GM13977 (cell line): ENCODE data around the gene SH3PXD2B.

Source experiments
- DNase-seq: peaks from one replicate; pipeline ENCODE4 v3.0.0; 2012; ENCODE audit warnings: low spot score
- CTCF ChIP-seq: IDR thresholded peaks from 2 replicates; pipeline ENCODE4 v1.5.1; 2012; ENCODE audit warnings: mild to moderate bottlenecking, control low read depth; ENCODE audit not compliant: insufficient read depth; ENCODE audit errors: extremely low read depth, missing control alignments
- in situ Hi-C: fragments of 300-500 bp; cut with MboI; formaldehyde crosslinking; loops from one replicate; pipeline ENCODE4 v1.12.0; 2022; ENCODE audit warnings: low sequenced_read_pairs, low pct_unique_long_range_greater_than_20kb, mixed read lengths, inconsistent platforms; ENCODE audit not compliant: unreplicated experiment

SH3PXD2B gene

GRCh38 chr5:172427202-172427601 lies 27.1 kb downstream of the SH3PXD2B start:
- in situ Hi-C loops = no loop called here
- TF ChIP-seq CTCF = no peak
- no peak for DNase-seq

- in situ Hi-C loops = no loop called here
- no peak for DNase-seq
- TF ChIP-seq CTCF = no peak
Measured at GRCh38 chr5:172426086-172426485, 28.2 kb downstream of the SH3PXD2B start.

GRCh38 chr5:172425402-172425801 lies 28.9 kb downstream of the SH3PXD2B start:
- no peak for DNase-seq
- TF ChIP-seq CTCF = no peak
- in situ Hi-C loops = no loop called here

DNA sequence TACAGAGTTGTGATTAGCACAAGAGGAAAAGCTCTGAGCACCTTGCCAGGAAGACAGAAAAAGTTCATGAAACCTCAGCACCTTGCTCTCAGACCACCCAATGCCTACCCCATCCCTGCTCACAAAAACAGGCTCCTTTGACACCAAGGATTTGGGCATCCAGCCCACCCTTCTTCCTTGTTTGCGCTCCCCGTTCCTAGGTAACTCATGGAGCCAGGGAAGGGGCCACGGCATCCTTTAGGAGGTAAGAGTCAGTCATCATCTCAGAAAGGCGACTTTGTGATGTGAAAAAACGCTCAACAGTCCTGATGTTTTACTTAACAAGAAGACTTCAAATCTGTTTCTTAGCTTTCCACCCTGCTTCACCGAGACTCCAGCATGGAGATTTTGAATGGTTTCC lies 29.5 kb downstream of the SH3PXD2B start:
- TF ChIP-seq CTCF = no peak
- DNase-seq = no peak
- in situ Hi-C loops = no loop called here

GRCh38 chr5:172424111-172424490 lies 30.2 kb downstream of the SH3PXD2B start:
- no peak for DNase-seq
- TF ChIP-seq CTCF = no peak
- in situ Hi-C loops = no loop called here

DNA sequence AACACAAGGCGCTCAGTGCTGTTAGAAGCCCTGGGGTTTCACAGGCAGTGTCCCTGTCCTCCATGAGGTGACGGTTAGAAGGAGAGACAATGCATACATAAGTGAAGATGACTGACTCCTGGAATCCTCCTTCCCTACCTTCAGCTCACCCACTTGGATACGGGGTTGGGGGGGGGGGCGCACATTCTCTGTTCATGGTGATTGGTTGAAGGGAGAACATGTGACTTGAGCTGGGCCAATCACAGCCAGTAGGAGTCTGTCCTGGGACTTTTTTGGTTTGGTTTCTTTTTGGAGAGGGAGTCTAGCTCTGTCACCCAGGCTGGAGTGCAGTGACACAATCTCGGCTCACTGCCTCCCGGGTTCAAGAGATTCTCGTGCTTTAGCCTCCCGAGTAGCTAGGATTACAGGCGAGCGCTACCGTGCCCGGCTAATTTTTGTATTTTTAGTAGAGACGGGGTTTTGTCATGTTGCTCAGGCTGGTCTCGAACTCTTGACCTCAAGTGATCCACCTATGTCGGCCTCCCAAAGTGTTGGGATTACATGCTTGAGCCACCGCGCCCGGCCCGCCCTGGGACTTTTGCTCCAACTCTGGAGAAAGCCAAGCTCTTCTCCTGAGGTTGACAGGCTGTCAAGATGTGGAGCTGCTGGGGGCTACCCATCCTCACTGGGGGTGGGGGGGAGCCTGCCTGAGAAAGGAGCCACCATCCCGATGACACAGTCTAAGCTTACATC lies 30.8 kb downstream of the SH3PXD2B start:
- DNase-seq = no peak

More for the DNA sequence above, 30.8 kb downstream of the SH3PXD2B start:
- in situ Hi-C loops = no loop called here
- TF ChIP-seq CTCF = no peak
